ENCODE data around the gene CACTIN. TPM values are rescaled to one million over a fixed set of nuclear protein-coding genes. Genes with fewer than 3 reads are reported as not detected.
"Not testable (repeated sequence)": the region's sequence is repeated elsewhere in the genome, so short reads cannot be mapped to it uniquely, and the experiment has no call there.

The CACTIN gene
- total and polyA plus RNA-seq, 2 experiments from 2014 or later, result 19.4 to 49.0 TPM

- Histone ChIP-seq H3K4me3 (no peak overlapping the region), H3K27ac (no peak overlapping the region), H3K4me1 (ENCODE audit: low read depth) (no peaks in the 10 kb centered on the region), H3K27me3 (peaks cover 30% of the 10 kb centered on the region), H3K9me3 (ENCODE audit: low read depth) (no peaks in the 10 kb centered on the region), H3K36me3 (no peaks in the 10 kb centered on the region)
- TF ChIP-seq CTCF (IDR thresholded peaks at IDR 0.05; ENCODE audit: low read depth, low read length), result no peak
- DNase-seq (ENCODE audit: low read depth in 1 of 2, low spot score in 1 of 2), result no peak
These were observed 36.6 kb downstream of the CACTIN start for GRCh38 chr19:3589949-3590348.

GRCh38 chr19:3589439-3589838 lies 37.2 kb downstream of the CACTIN start:
- no peaks in the 10 kb centered on the region for H3K4me1 ChIP-seq (ENCODE audit: low read depth)
- no peaks in the 10 kb centered on the region for H3K9me3 ChIP-seq (ENCODE audit: low read depth)
- H3K27me3 ChIP-seq, result peaks cover 36% of the 10 kb centered on the region

GRCh38 chr19:3586707-3587346 lies 39.8 kb downstream of the CACTIN start:
- no peak overlapping the region for H3K4me3 ChIP-seq

More at GRCh38 chr19:3589439-3589838, 37.2 kb downstream of the CACTIN start:
- TF ChIP-seq CTCF (IDR thresholded peaks at IDR 0.05; ENCODE audit: low read depth, low read length), result no peak
- no peak overlapping the region for H3K27ac ChIP-seq
- DNase-seq (ENCODE audit: low read depth in 1 of 2, low spot score in 1 of 2), result no peak
- H3K36me3 ChIP-seq, result no peaks in the 10 kb centered on the region
- no peak overlapping the region for H3K4me3 ChIP-seq

GRCh38 chr19:3586127-3586626 lies 40.4 kb downstream of the CACTIN start:
- Histone ChIP-seq H3K4me3 (peak overlapping the region; percentile 14), H3K9me3 (ENCODE audit: low read depth) (no peaks in the 10 kb centered on the region), H3K4me1 (ENCODE audit: low read depth) (no peaks in the 10 kb centered on the region), H3K27me3 (peaks cover 41% of the 10 kb centered on the region), H3K27ac (no peak overlapping the region), H3K36me3 (no peaks in the 10 kb centered on the region)
- TF ChIP-seq CTCF (IDR thresholded peaks at IDR 0.05; ENCODE audit: low read depth, low read length), result peak; percentile 51
- peak in 1 of 2 donors; percentile 42 for DNase-seq (ENCODE audit: low read depth in 1 of 2, low spot score in 1 of 2)

More at GRCh38 chr19:3586707-3587346, 39.8 kb downstream of the CACTIN start:
- no peaks in the 10 kb centered on the region for H3K9me3 ChIP-seq (ENCODE audit: low read depth)
- DNase-seq (ENCODE audit: low read depth in 1 of 2, low spot score in 1 of 2), result no peak
- TF ChIP-seq CTCF (IDR thresholded peaks at IDR 0.05; ENCODE audit: low read depth, low read length), result no peak
- H3K4me1 ChIP-seq (ENCODE audit: low read depth), result no peaks in the 10 kb centered on the region
- H3K27me3 ChIP-seq, result peaks cover 41% of the 10 kb centered on the region
- no peak overlapping the region for H3K27ac ChIP-seq
- no peaks in the 10 kb centered on the region for H3K36me3 ChIP-seq

GRCh38 chr19:3585301-3586126 lies 41.1 kb downstream of the CACTIN start, which contains the start of gene GIPC3:
Gene GIPC3, plus strand, starts transcription at chr19:3585478. Its CDS starts 120 bp downstream, at chr19:3585598.
- peak within 1 kb of the TSS; percentile 14 for H3K4me3 ChIP-seq
- no peak for DNase-seq (ENCODE audit: low read depth in 1 of 2, low spot score in 1 of 2)
- H3K27me3 ChIP-seq, result peaks cover 41% of the 10 kb centered on the region
- H3K4me1 ChIP-seq (ENCODE audit: low read depth), result no peaks in the 10 kb centered on the region
- no peaks in the 10 kb centered on the region for H3K36me3 ChIP-seq
- no peak for TF ChIP-seq CTCF (IDR thresholded peaks at IDR 0.05; ENCODE audit: low read depth, low read length)
- H3K27ac ChIP-seq, result no peak within 1 kb of the TSS
- no peaks in the 10 kb centered on the region for H3K9me3 ChIP-seq (ENCODE audit: low read depth)

GRCh38 chr19:3584036-3584802 lies 42.4 kb downstream of the CACTIN start:
- not testable (repeated sequence) for H3K36me3 ChIP-seq; H3K4me1 ChIP-seq (ENCODE audit: low read depth); H3K9me3 ChIP-seq (ENCODE audit: low read depth); H3K27ac ChIP-seq; DNase-seq (ENCODE audit: low read depth in 1 of 2, low spot score in 1 of 2); H3K4me3 ChIP-seq
- H3K27me3 ChIP-seq, result peaks cover 41% of the 10 kb centered on the region

- not testable (repeated sequence) for H3K4me3 ChIP-seq; H3K27ac ChIP-seq; H3K36me3 ChIP-seq; DNase-seq (ENCODE audit: low read depth in 1 of 2, low spot score in 1 of 2); H3K4me1 ChIP-seq (ENCODE audit: low read depth); H3K9me3 ChIP-seq (ENCODE audit: low read depth)
- peaks cover 38% of the 10 kb centered on the region for H3K27me3 ChIP-seq
These were observed 44.8 kb downstream of the CACTIN start for GRCh38 chr19:3581792-3582191.

Data from cardiac muscle cell (in vitro differentiated cells and primary cell).